Measurements from ENCODE around the gene EBF3.

- no peak for TF ChIP-seq CTCF (IDR thresholded peaks at IDR 0.05 in 2 of 3, conservative IDR thresholded peaks at IDR 0.05 in 1 of 3; ENCODE audit: borderline replicate concordance in 1 of 3, insufficient read depth in 1 of 3, low read depth in 2 of 3, low read length in 2 of 3)
- no peak for TF ChIP-seq MAX (IDR thresholded peaks at IDR 0.05)
- TF ChIP-seq EZH2phosphoT487 (IDR thresholded peaks at IDR 0.05; ENCODE audit: borderline replicate concordance) = no peak
- TF ChIP-seq YY1 (IDR thresholded peaks at IDR 0.05; ENCODE audit: extremely low read depth, insufficient replicate concordance, low read depth, low read length) = no peak
Measured at GRCh38 chr10:129968853-129969183, 4.7 kb upstream of the EBF3 start.

All from HCT116 (cell line).